Left lung (tissue), 10 donors: ENCODE data around the gene SNX27. TPM values are rescaled to one million over a fixed set of nuclear protein-coding genes. Genes with fewer than 3 reads are reported as not detected.
"Not testable (repeated sequence)": the region's sequence is repeated elsewhere in the genome, so short reads cannot be mapped to it uniquely, and the experiment has no call there.

Experiments used
- ATAC-seq: fragments of 200-7000 bp; cut with Tn5 transposase; one replicate; pipeline ENCODE4 v1.9.1; 2020; ENCODE audit warnings: moderate library complexity
- DNase-seq, 4 donors: peaks; one replicate each; pipeline ENCODE4 v3.0.0-alpha.2; 2013 to 2020
- H3K27ac ChIP-seq, 2 donors: fragments of 200-600 bp; sonication (generic) in 1 of 2; one replicate each; pipeline versions ENCODE4 v1.5.0 to v1.8.0; 2020 to 2021
- H3K27me3 ChIP-seq, 2 donors: fragments of 200-600 bp; sonication (generic) in 1 of 2; one replicate each; pipeline versions ENCODE4 v1.5.0 to v1.8.0; 2020 to 2021
- H3K36me3 ChIP-seq, 2 donors: fragments of 200-600 bp; sonication (generic) in 1 of 2; one replicate each; pipeline versions ENCODE4 v1.5.0 to v1.8.0; 2020 to 2021
- H3K4me1 ChIP-seq, 2 donors: fragments of 200-600 bp; one replicate each; pipeline ENCODE4 v1.8.0; 2021
- H3K4me3 ChIP-seq, 2 donors: fragments of 200-600 bp; sonication (generic) in 1 of 2; one replicate each; pipeline versions ENCODE4 v1.5.0 to v1.8.0; 2020 to 2021; ENCODE audit warnings: mild to moderate bottlenecking in 1 of 2
- H3K9me3 ChIP-seq, 2 donors: fragments of 200-600 bp; sonication (generic) in 1 of 2; one replicate each; pipeline versions ENCODE4 v1.5.0 to v1.8.0; 2020 to 2021
- CTCF ChIP-seq, 2 donors: fragments of 200-600 bp; sonication (generic) in 1 of 2; IDR thresholded peaks; one replicate each; pipeline versions ENCODE4 v1.5.0 to v1.8.0; 2021; ENCODE audit warnings: antibody characterized with exemption in 2 of 2
- intact Hi-C, 2 donors: fragments of 100-400 bp; cut with DNase I; formaldehyde crosslinking; loops; one replicate each; pipeline versions ENCODE4 v1.11.2 to v1.14.2; 2022
- polyA plus RNA-seq, 6 donors: library from polyadenylated mRNA; unstranded; fragments of 120-200 nt; gene quantifications; one replicate each; pipeline ENCODE4 v1.2.1, GENCODE V29; 2013; ENCODE audit not compliant: insufficient read length in 6 of 6
- total RNA-seq, 2 donors: library from RNA; stranded (reverse); fragmentation: NEBNext Ultra II Directional; extraction: Animal tissue kit (Norgen Biotek cat#: 25700); gene quantifications; one replicate each; pipeline ENCODE4 v1.2.1, GENCODE V29; 2021
- donor health status: DM: no; HTN: yes; CAD: no.
- donor health status: DM: no; HTN: no; CAD: no.

SNX27 gene
- total and polyA plus RNA-seq, 8 donors = 21.5 to 64.5 (median 23.9) TPM

GRCh38 chr1:151615711-151616504, 4.1 kb downstream of the SNX27 start:
- H3K27ac ChIP-seq = no peak overlapping the region
- no peaks in the 10 kb centered on the region for H3K9me3 ChIP-seq

GRCh38 chr1:151616505-151616849, 4.6 kb downstream of the SNX27 start:
- H3K4me3 ChIP-seq = no peak overlapping the region
- H3K27me3 ChIP-seq = no peaks in the 10 kb centered on the region
- H3K4me1 ChIP-seq = peaks cover 27 to 84% of the 10 kb centered on the region in 2 donors
- ATAC-seq (no peak), DNase-seq (no peak)
- H3K27ac ChIP-seq = no peak overlapping the region
- H3K9me3 ChIP-seq = no peaks in the 10 kb centered on the region
- TF ChIP-seq CTCF (IDR thresholded peaks at IDR 0.05) = no peak
- intact Hi-C loops = no loop called here
- H3K36me3 ChIP-seq = no peaks in the 10 kb centered on the region

More at GRCh38 chr1:151615711-151616504, 4.1 kb downstream of the SNX27 start:
- Histone ChIP-seq H3K4me3 (no peak overlapping the region), H3K4me1 (peaks cover 26 to 83% of the 10 kb centered on the region in 2 donors), H3K36me3 (no peaks in the 10 kb centered on the region), H3K27me3 (no peaks in the 10 kb centered on the region)
- ATAC-seq (no peak), DNase-seq (no peak)
- no peak for TF ChIP-seq CTCF (IDR thresholded peaks at IDR 0.05)
- intact Hi-C loops = no loop called here

- Histone ChIP-seq H3K27ac (no peak overlapping the region), H3K9me3 (no peaks in the 10 kb centered on the region), H3K4me3 (no peak overlapping the region), H3K4me1 (peaks cover 27 to 87% of the 10 kb centered on the region in 2 donors), H3K27me3 (no peaks in the 10 kb centered on the region), H3K36me3 (no peaks in the 10 kb centered on the region)
- DNase-seq (no peak), ATAC-seq (no peak)
- intact Hi-C loops = no loop called here
- TF ChIP-seq CTCF (IDR thresholded peaks at IDR 0.05) = no peak
Observed at GRCh38 chr1:151618003-151618402, 6.2 kb downstream of the SNX27 start.

GRCh38 chr1:151618470-151618869, 6.6 kb downstream of the SNX27 start:
- DNase-seq = no peak
- H3K4me1 ChIP-seq = peaks cover 24 to 83% of the 10 kb centered on the region in 2 donors
- H3K27me3 ChIP-seq = no peaks in the 10 kb centered on the region
- ATAC-seq = no peak
- no peaks in the 10 kb centered on the region for H3K9me3 ChIP-seq
- H3K4me3 ChIP-seq = no peak overlapping the region
- H3K27ac ChIP-seq = no peak overlapping the region
- intact Hi-C loops = no loop called here
- no peak for TF ChIP-seq CTCF (IDR thresholded peaks at IDR 0.05)
- no peaks in the 10 kb centered on the region for H3K36me3 ChIP-seq

- H3K27me3 ChIP-seq, H3K36me3 ChIP-seq, intact Hi-C loops, H3K9me3 ChIP-seq, ATAC-seq, H3K4me3 ChIP-seq, DNase-seq: not testable (repeated sequence)
- Histone ChIP-seq H3K27ac (peak overlapping the region in 1 of 2 donors; percentile 39), H3K4me1 (peaks cover 19 to 77% of the 10 kb centered on the region in 2 donors)
Observed at GRCh38 chr1:151618996-151619395, 7.1 kb downstream of the SNX27 start.
